K562 (cell line): Measurements from ENCODE around the gene ZNF195. TPM values are rescaled to one million over a fixed set of nuclear protein-coding genes. Genes with fewer than 3 reads are reported as not detected.
"Not testable (repeated sequence)": the region's sequence is repeated elsewhere in the genome, so short reads cannot be mapped to it uniquely, and the experiment has no call there.

Source experiments
- ATAC-seq: fragments of 200-7000 bp; cut with Tn5 transposase; 3 replicates; pipeline ENCODE4 v1.9.1; 2020; ENCODE audit warnings: moderate library complexity
- BruUV-seq: library from RNA; stranded (reverse); fragments of 400-500 nt; replicated peaks from 2 replicates; lab custom pipeline; 2021; lab: Mats Ljungman, UMichigan
- CTCF ChIA-PET: fragments of 300-600 bp; formaldehyde crosslinking; extraction: SDS; loops from one replicate; lab custom pipeline; 2021; ENCODE audit warnings: low intra/inter-chr PET ratio; lab: Yijun Ruan, JAX
- POLR2A ChIA-PET: fragments of 300-600, 350-650 bp; sonication (Branson Sonifier 250); formaldehyde crosslinking; extraction: SDS; loops from one replicate; lab custom pipeline; 2021; ENCODE audit warnings: antibody characterized with exemption, inconsistent platforms; lab: Yijun Ruan, JAX
- DNase-seq, 4 experiments: peaks; one replicate each; pipeline versions ENCODE4 v3.0.0 to v3.0.0-alpha.2; 2011 to 2018; ENCODE audit warnings: low spot score in 3 of 4, mixed read lengths in 3 of 4; ENCODE audit errors: extremely low read depth in 1 of 4
- FAIRE-seq: peaks from 2 replicates; lab custom pipeline; 2011; peaks lifted over from hg19 to GRCh38; lab: Jason Lieb, UNC
- H2AFZ ChIP-seq: 2 replicates; pipeline ENCODE4 v1.6.0; 2011; ENCODE audit warnings: low read depth, low read length, control low read depth, inconsistent platforms
- H3K27ac ChIP-seq: fragments of 200-600 bp; 3 replicates; pipeline ENCODE4 v1.8.0; 2011; ENCODE audit warnings: low read depth, mild to moderate bottlenecking, control low read depth, inconsistent platforms, low read length, moderate library complexity, mixed read lengths; ENCODE audit errors: extremely low read depth
- H3K27me3 ChIP-seq, 2 experiments: fragments of 300-600 bp in 1 of 2; 2 replicates in 1 of 2; 3 replicates in 1 of 2; pipeline versions ENCODE4 v1.6.0 to v1.8.0; 2011; ENCODE audit warnings: inconsistent platforms in 2 of 2, low read length in 2 of 2, mild to moderate bottlenecking in 1 of 2, mixed read lengths in 1 of 2, moderate library complexity in 1 of 2; ENCODE audit not compliant: control insufficient read depth in 2 of 2, insufficient read depth in 2 of 2
- H3K36me3 ChIP-seq: fragments of 300-600 bp; 3 replicates; pipeline ENCODE4 v1.8.0; 2011; ENCODE audit warnings: mild to moderate bottlenecking, low read length, inconsistent platforms; ENCODE audit not compliant: control insufficient read depth, insufficient read depth
- H3K4me1 ChIP-seq, 2 experiments: fragments of 200-600 bp in 1 of 2; replicated peaks in 1 of 2; 2 replicates in 1 of 2; 3 replicates in 1 of 2; pipeline versions ENCODE4 v1.5.1 to v1.8.0; 2011; ENCODE audit warnings: inconsistent platforms in 2 of 2, low read length in 2 of 2, mild to moderate bottlenecking in 1 of 2, mixed read lengths in 1 of 2, moderate library complexity in 1 of 2; ENCODE audit not compliant: control insufficient read depth in 2 of 2, insufficient read depth in 2 of 2
- H3K4me2 ChIP-seq: 2 replicates; pipeline ENCODE4 v1.6.1; 2011; ENCODE audit warnings: low read length, control low read depth, inconsistent platforms, mixed read lengths; ENCODE audit not compliant: insufficient read depth
- H3K4me3 ChIP-seq: fragments of 200-600 bp; sonication (generic), shearing (Covaris generic); 2 replicates; pipeline ENCODE4 v1.5.1; 2016; ENCODE audit warnings: control low read depth, inconsistent platforms
- H3K79me2 ChIP-seq: fragments of 200-600 bp; 3 replicates; pipeline ENCODE4 v1.8.0; 2011; ENCODE audit warnings: low read length, inconsistent platforms; ENCODE audit not compliant: control insufficient read depth, insufficient read depth
- H3K9ac ChIP-seq, 2 experiments: 2 replicates each; pipeline versions ENCODE4 v1.6.0 to v1.6.1; 2011; ENCODE audit warnings: low read depth in 2 of 2, low read length in 2 of 2, control low read depth in 1 of 2, inconsistent platforms in 1 of 2, mild to moderate bottlenecking in 1 of 2, mixed read lengths in 1 of 2; ENCODE audit not compliant: insufficient read depth in 1 of 2
- H3K9me1 ChIP-seq: one replicate; pipeline ENCODE4 v1.6.0; 2011; ENCODE audit warnings: inconsistent platforms, mild to moderate bottlenecking, low read length, moderate library complexity; ENCODE audit not compliant: control insufficient read depth, insufficient read depth
- H3K9me3 ChIP-seq: replicated peaks from 2 replicates; pipeline ENCODE4 v1.5.1; 2011; ENCODE audit warnings: low read depth, low read length, inconsistent platforms; ENCODE audit not compliant: control insufficient read depth, insufficient read depth
- H4K20me1 ChIP-seq: replicated peaks from 2 replicates; pipeline ENCODE4 v1.6.1; 2011; ENCODE audit warnings: low read length, inconsistent platforms, mixed read lengths; ENCODE audit not compliant: control insufficient read depth, insufficient read depth
- WGBS: fragments of 100-300 bp; shearing (Covaris generic); methylation state at CpG from one replicate; pipeline ENCODE4 v1.1.6; 2016; ENCODE audit warnings: low coverage, mixed read lengths; ENCODE audit not compliant: insufficient coverage; ENCODE audit errors: missing lambda C conversion rate; 5-methylcytosine and 5-hydroxymethylcytosine counted together
- in situ Hi-C: fragments of 300-500 bp; cut with MboI; formaldehyde crosslinking; loops from 4 replicates; pipeline ENCODE4 v1.15.0; 2018; ENCODE audit warnings: inconsistent platforms, mixed read lengths
- intact Hi-C: fragments of 100-400 bp; cut with micrococcal nuclease; formaldehyde crosslinking; loops from 2 replicates; pipeline ENCODE4 v1.14.2; 2022
- polyA plus RNA-seq, 8 experiments: library from polyadenylated mRNA; depleted of rRNA in 4 of 8; stranded (reverse) in 5 of 8; unstranded in 3 of 8; fragments of >200 nt; fragmentation: Nextera tagmentation in 2 of 8; fragmentation: Illumina TruSeq in 1 of 8; extraction: Ambion mirVana in 2 of 8; extraction: Trizol in 1 of 8; gene quantifications; 2 replicates each; pipeline versions ENCODE4 v1.2.1 to v1.2.3, GENCODE V29; 2011 to 2014; ENCODE audit warnings: inconsistent platforms in 1 of 8, missing spikeins in 1 of 8
- total RNA-seq, 7 experiments: library from RNA; depleted of rRNA in 6 of 7; stranded (reverse); fragments of >200 nt in 6 of 7; fragmentation: Illumina TruSeq in 2 of 7; extraction: Trizol in 2 of 7; gene quantifications; 2 replicates each; pipeline versions ENCODE4 v1.2.1 to v1.2.3, GENCODE V29; 2011 to 2021; ENCODE audit warnings: low replicate concordance in 1 of 7

The ZNF195 gene
- total and polyA plus RNA-seq, 9 of the 15 experiments (the other 6 are each of a cell fraction or from before 2014, with no cell fraction given) = 42.1 to 75.5 (median 60.4) TPM

DNA sequence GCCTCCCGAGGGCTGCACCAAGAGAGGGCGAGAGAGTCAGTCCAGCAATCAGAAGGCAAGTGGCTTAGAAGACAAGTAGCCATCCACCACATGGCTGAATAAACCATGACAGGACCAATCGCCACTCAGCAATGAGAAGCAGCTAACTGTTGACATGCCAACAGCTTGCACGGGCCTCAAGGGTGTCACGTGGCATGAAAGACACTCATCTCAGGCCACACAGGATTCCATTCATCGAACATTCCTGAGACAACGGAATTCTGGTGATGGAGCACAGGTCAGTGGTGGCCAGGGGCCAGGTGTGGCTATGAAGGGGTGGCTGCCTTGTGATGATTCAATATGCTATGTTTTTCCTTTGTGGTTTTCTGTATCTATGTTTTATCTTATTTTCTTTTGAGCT is 36.4 kb upstream of the ZNF195 start:
- intact Hi-C loops, H3K9me1 ChIP-seq, POLR2A ChIA-PET, H3K4me1 ChIP-seq, H3K9ac ChIP-seq, H3K9me3 ChIP-seq, DNase-seq, in situ Hi-C loops, CTCF ChIA-PET, H3K27me3 ChIP-seq, H3K4me2 ChIP-seq, H4K20me1 ChIP-seq, ATAC-seq, H3K79me2 ChIP-seq, H3K27ac ChIP-seq, H3K4me3 ChIP-seq, H3K36me3 ChIP-seq, BruUV-seq, H2AFZ ChIP-seq, FAIRE-seq: not testable (repeated sequence)
- WGBS = 92% methylated on average over 5 of the region's 7 CpGs

DNA sequence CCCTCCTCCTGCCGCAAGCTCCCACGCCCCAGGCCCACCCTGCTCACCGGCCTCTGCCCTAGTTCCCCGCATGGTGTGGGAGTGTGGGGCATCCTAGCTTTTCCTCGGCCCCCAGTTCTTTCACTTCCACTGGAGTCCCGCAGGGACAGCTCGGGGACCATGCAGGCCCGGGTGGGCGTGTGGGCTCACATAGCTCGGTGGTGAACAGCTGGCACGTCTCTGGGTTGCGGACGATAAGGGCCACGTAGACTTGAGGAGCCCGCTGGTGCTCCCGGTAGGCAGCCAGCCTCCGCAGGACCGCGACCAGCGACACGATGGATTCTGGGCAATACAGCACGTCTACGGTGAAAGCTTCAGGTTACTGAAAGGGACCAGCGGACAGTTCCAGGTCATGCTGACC is 34.7 kb upstream of the ZNF195 start:
- CTCF ChIA-PET, H3K27ac ChIP-seq, H3K4me2 ChIP-seq, H3K4me1 ChIP-seq, intact Hi-C loops, DNase-seq, H3K9me3 ChIP-seq, H2AFZ ChIP-seq, FAIRE-seq, H3K9ac ChIP-seq, ATAC-seq, H4K20me1 ChIP-seq, in situ Hi-C loops, H3K79me2 ChIP-seq, H3K4me3 ChIP-seq, H3K9me1 ChIP-seq, BruUV-seq, H3K27me3 ChIP-seq: not testable (repeated sequence)
- H3K36me3 ChIP-seq = peaks cover 16% of the 10 kb centered on the region; the same call in 1 of the 3 replicates
- WGBS = 84% methylated on average over 21 of the region's 24 CpGs
- POLR2A ChIA-PET = interaction anchor here (0.6 kb wide), 1 partner anchor 190 kb away, joined by 4 read pairs; no protein-coding TSS in a partner anchor
